Neural cell (in vitro differentiated cells): ENCODE data around the gene GPR107.

Experiments used
- CTCF ChIP-seq: fragments of 450-650 bp; IDR thresholded peaks from 2 replicates; pipeline ENCODE4 v1.5.1; 2014; ENCODE audit warnings: antibody characterized with exemption, mild to moderate bottlenecking, moderate library complexity; ENCODE audit not compliant: poor library complexity, severe bottlenecking
- EP300 ChIP-seq: fragments of 450-650 bp; conservative IDR thresholded peaks from 2 replicates; pipeline ENCODE4 v1.6.1; 2014; ENCODE audit warnings: antibody characterized with exemption, mild to moderate bottlenecking, moderate library complexity; ENCODE audit not compliant: poor library complexity, severe bottlenecking
- EZH2 ChIP-seq: fragments of 200-600, 300-800 bp; shearing (Covaris generic), sonication (generic); IDR thresholded peaks from 2 replicates; pipeline ENCODE4 v1.6.1; 2014; ENCODE audit warnings: antibody characterized with exemption, low read length, borderline replicate concordance, mild to moderate bottlenecking; ENCODE audit not compliant: insufficient read depth, poor library complexity, severe bottlenecking
- REST ChIP-seq: IDR thresholded peaks from 2 replicates; pipeline ENCODE4 v1.6.1; 2012; ENCODE audit warnings: borderline replicate concordance
- SMC3 ChIP-seq: fragments of 450-650 bp; conservative IDR thresholded peaks from 2 replicates; pipeline ENCODE4 v1.6.1; 2014; ENCODE audit warnings: antibody characterized with exemption, mild to moderate bottlenecking, moderate library complexity; ENCODE audit not compliant: poor library complexity
- TAF1 ChIP-seq: IDR thresholded peaks from 2 replicates; pipeline ENCODE4 v1.6.1; 2012; ENCODE audit warnings: low read depth

DNA sequence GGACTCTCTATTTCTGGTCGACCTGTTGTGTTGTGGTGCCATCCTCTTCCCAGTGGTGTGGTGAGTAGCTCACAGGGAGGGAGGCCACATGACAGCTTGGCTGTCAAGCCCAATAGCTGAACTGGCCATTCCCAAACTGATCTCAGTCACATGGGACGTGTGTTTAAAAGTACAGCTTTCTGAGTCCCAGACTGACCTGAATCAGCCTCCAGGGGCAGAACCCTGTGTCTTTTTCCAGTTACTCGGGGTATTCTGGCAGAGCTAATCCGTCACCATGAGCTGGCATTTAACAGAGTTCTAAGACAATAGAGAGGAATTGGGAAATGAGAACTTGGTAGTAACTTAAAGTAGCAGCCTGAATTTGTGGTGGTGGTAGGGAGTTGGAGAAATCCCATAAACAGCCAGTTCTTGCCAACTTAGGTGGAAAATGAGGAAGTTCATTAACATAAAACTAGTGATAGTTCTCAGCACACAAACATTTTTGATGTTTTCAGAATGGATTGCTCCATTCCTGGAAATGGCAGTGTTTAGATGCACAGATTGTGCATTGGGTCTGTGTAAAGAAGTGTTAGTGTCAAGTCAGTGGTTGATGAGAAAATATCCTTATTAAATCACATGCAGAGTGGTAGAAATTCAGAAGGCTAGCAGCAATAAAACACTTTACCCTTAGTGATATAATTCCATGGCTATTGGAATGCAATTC is 50.9 kb downstream of the GPR107 start:
- TF ChIP-seq CTCF (no peak), EP300 (no peak), SMC3 (no peak), REST (no peak), EZH2 (no peak), TAF1 (no peak)
